Suprapubic skin (tissue), 4 donors: ENCODE data around the gene GLOD5. TPM values are rescaled to one million over a fixed set of nuclear protein-coding genes. Genes with fewer than 3 reads are reported as not detected.
"Not testable (repeated sequence)": the region's sequence is repeated elsewhere in the genome, so short reads cannot be mapped to it uniquely, and the experiment has no call there.

Experiments used
- DNase-seq, 2 donors: peaks; one replicate each; pipeline ENCODE4 v3.0.0-alpha.2; 2019; ENCODE audit warnings: low spot score in 2 of 2
- H3K27ac ChIP-seq: fragments of 200-600 bp; sonication (generic); one replicate; pipeline ENCODE4 v1.5.1; 2019
- H3K27me3 ChIP-seq: fragments of 200-600 bp; sonication (generic); one replicate; pipeline ENCODE4 v1.5.1; 2019
- H3K36me3 ChIP-seq: fragments of 200-600 bp; sonication (generic); one replicate; pipeline ENCODE4 v1.5.1; 2019
- H3K4me1 ChIP-seq: fragments of 200-600 bp; sonication (generic); one replicate; pipeline ENCODE4 v1.5.1; 2019
- H3K4me3 ChIP-seq: fragments of 200-600 bp; sonication (generic); one replicate; pipeline ENCODE4 v1.5.1; 2019; ENCODE audit warnings: mild to moderate bottlenecking
- H3K9me3 ChIP-seq: fragments of 200-600 bp; sonication (generic); one replicate; pipeline ENCODE4 v1.5.1; 2019
- EP300 ChIP-seq: sonication (generic); formaldehyde crosslinking; IDR thresholded peaks from one replicate; pipeline ENCODE4 v1.6.1; 2017; ENCODE audit warnings: antibody characterized with exemption
- POLR2A ChIP-seq, 2 donors: fragments of 450-650 bp; IDR thresholded peaks; one replicate each; pipeline ENCODE4 v1.6.1; 2017; ENCODE audit warnings: antibody characterized with exemption in 2 of 2, mild to moderate bottlenecking in 2 of 2, moderate library complexity in 2 of 2
- POLR2AphosphoS5 ChIP-seq, 3 donors: sonication (generic); formaldehyde crosslinking; IDR thresholded peaks; one replicate each; pipeline ENCODE4 v1.6.1; 2017; ENCODE audit warnings: antibody characterized with exemption in 3 of 3
- WGBS: methylation state at CpG from one replicate; pipeline ENCODE4 v1.1.5; 2018; 5-methylcytosine and 5-hydroxymethylcytosine counted together
- total RNA-seq, 4 donors: library from RNA; depleted of rRNA; stranded (reverse); fragments of >200 nt; gene quantifications; one replicate each; pipeline ENCODE4 v1.1.0, GENCODE V29; 2016
- TF ChIP-seq, protein P1 (sequence below), 2 donors: fragments of 200-600 bp in 1 of 2; fragments of 450-650 bp in 1 of 2; sonication (generic) in 1 of 2; IDR thresholded peaks; one replicate each; pipeline ENCODE4 v1.5.1; 2016 to 2019; ENCODE audit warnings: antibody characterized with exemption in 2 of 2, mild to moderate bottlenecking in 1 of 2, moderate library complexity in 1 of 2

Gene GLOD5
- total RNA-seq, 4 donors from 2014 or later = not detected

- 89% methylated on average over 8 of the region's 8 CpGs for WGBS
- Histone ChIP-seq H3K27ac (no peak overlapping the region), H3K9me3 (no peaks in the 10 kb centered on the region), H3K4me3 (no peak overlapping the region), H3K27me3 (no peaks in the 10 kb centered on the region), H3K4me1 (no peaks in the 10 kb centered on the region), H3K36me3 (peaks cover 25% of the 10 kb centered on the region)
- TF ChIP-seq, protein P1, sequence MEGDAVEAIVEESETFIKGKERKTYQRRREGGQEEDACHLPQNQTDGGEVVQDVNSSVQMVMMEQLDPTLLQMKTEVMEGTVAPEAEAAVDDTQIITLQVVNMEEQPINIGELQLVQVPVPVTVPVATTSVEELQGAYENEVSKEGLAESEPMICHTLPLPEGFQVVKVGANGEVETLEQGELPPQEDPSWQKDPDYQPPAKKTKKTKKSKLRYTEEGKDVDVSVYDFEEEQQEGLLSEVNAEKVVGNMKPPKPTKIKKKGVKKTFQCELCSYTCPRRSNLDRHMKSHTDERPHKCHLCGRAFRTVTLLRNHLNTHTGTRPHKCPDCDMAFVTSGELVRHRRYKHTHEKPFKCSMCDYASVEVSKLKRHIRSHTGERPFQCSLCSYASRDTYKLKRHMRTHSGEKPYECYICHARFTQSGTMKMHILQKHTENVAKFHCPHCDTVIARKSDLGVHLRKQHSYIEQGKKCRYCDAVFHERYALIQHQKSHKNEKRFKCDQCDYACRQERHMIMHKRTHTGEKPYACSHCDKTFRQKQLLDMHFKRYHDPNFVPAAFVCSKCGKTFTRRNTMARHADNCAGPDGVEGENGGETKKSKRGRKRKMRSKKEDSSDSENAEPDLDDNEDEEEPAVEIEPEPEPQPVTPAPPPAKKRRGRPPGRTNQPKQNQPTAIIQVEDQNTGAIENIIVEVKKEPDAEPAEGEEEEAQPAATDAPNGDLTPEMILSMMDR (IDR thresholded peaks at IDR 0.05) = no peak
- no peak for TF ChIP-seq POLR2AphosphoS5 (IDR thresholded peaks at IDR 0.05)
- no peak for TF ChIP-seq EP300
- TF ChIP-seq POLR2A (IDR thresholded peaks at IDR 0.05) = no peak
- no peak for DNase-seq
These were observed 53.7 kb downstream of the GLOD5 start for GRCh38 chrX:48815266-48815665.

DNA sequence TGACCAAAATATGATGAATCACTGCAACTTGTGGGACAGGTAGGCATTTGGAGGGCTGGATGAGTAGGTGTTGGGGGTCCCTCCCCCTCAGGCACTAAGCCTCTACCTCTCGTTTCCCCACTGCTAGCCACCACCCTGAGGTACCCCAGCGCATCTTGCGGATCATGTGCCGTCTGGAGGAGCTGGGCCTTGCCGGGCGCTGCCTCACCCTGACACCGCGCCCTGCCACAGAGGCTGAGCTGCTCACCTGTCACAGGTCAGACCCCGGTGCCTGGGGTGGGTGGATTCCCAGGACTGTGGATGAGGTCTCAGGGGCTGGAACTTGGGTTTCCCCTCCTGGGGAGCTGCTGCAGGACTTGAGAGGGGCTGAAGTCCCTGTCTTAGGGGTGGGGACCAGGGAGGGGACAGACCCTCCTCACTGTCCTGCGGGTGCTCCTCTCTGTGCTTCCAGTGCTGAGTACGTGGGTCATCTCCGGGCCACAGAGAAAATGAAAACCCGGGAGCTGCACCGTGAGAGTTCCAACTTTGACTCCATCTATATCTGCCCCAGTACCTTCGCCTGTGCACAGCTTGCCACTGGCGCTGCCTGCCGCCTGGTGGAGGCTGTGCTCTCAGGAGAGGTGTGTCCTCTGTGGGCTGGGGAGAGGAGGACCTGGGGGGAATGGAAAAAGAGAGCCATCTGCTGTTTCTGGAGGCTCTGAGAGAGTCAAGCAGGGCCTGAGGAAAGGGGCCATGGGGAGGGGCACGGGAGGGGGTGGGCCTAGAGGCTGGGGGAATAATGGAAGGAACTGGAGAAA is 54.7 kb downstream of the GLOD5 start:
- H3K27me3 ChIP-seq = no peaks in the 10 kb centered on the region
- no peaks in the 10 kb centered on the region for H3K4me1 ChIP-seq
- TF ChIP-seq POLR2AphosphoS5 (IDR thresholded peaks at IDR 0.05) = no peak
- no peak overlapping the region for H3K4me3 ChIP-seq
- H3K27ac ChIP-seq = no peak overlapping the region
- H3K36me3 ChIP-seq = peaks cover 30% of the 10 kb centered on the region
- no peak for DNase-seq
- H3K9me3 ChIP-seq = no peaks in the 10 kb centered on the region
- 89% methylated on average over 10 of the region's 18 CpGs for WGBS

DNA sequence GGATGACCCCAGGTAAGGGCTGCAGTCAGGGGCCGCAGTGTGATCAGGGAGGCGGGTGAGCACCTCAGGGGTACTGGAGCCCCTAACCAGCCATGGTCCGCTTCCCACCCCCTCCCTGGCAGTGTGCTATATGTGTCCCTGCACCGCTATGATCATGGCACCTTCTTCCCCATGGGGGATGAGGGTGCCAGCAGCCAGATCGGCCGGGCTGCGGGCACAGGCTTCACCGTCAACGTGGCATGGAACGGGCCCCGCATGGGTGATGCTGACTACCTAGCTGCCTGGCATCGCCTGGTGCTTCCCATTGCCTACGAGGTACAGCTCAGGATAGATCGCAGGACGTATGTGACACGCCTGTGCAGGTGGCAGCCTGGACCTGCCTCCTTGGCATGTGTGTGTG is 56.6 kb downstream of the GLOD5 start:
- Histone ChIP-seq H3K27ac (no peak overlapping the region), H3K4me1 (no peaks in the 10 kb centered on the region), H3K4me3 (no peak overlapping the region), H3K36me3 (peaks cover 37% of the 10 kb centered on the region), H3K27me3 (no peaks in the 10 kb centered on the region), H3K9me3 (no peaks in the 10 kb centered on the region)
- 85% methylated on average over 4 of the region's 16 CpGs for WGBS
- no peak for TF ChIP-seq POLR2AphosphoS5 (IDR thresholded peaks at IDR 0.05)
- no peak for TF ChIP-seq EP300
- TF ChIP-seq POLR2A (IDR thresholded peaks at IDR 0.05) = no peak
- TF ChIP-seq, protein P1 (IDR thresholded peaks at IDR 0.05) = no peak
- no peak for DNase-seq

DNA sequence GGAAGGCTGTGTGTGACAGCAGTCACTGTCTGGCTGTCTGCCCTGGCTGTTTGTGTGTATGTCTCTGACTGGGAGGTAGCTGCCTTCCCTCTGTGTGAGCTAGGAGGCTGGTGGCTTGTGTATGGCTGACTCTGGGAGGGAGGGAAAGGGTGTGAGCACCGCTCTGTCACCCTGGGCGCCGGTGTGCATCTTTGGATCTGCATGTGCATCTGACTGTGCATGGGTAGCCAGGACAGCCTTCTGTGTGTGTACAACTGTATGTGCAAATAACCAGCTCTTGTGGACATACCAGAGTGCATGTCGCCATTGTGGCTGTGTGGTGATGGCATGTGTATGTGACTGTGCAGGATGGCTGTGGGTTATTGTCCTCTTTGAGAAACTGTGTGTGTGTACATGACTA is 57.3 kb downstream of the GLOD5 start:
- Histone ChIP-seq H3K9me3 (no peaks in the 10 kb centered on the region), H3K27ac (no peak overlapping the region), H3K36me3 (peaks cover 41% of the 10 kb centered on the region), H3K4me3 (no peak overlapping the region), H3K4me1 (no peaks in the 10 kb centered on the region), H3K27me3 (no peaks in the 10 kb centered on the region)
- DNase-seq = no peak
- TF ChIP-seq, protein P1 (IDR thresholded peaks at IDR 0.05) = no peak
- TF ChIP-seq POLR2AphosphoS5 (IDR thresholded peaks at IDR 0.05) = no peak
- no peak for TF ChIP-seq EP300
- TF ChIP-seq POLR2A (IDR thresholded peaks at IDR 0.05) = no peak
- 100% methylated on average over 1 of the region's 4 CpGs for WGBS

DNA sequence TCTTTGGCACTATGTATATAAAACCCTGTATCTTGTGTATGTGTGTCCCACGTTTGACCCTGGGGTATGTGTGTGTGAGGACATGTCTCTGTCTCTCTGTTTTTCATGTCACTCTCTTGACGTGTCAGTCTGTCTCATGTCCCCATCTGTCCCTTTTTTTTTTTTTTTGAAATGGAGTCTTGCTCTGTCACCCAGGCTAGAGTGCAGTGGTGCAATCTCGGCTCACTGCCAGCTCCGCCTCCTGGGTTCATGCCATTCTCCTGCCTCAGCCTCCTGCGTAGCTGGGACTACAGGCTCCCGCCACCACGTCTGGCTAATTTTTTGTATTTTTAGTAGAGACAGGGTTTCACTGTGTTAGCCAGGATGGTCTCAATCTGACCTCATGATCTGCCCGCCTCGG is 57.8 kb downstream of the GLOD5 start:
- DNase-seq, H3K27me3 ChIP-seq, H3K4me3 ChIP-seq, H3K9me3 ChIP-seq, H3K27ac ChIP-seq, H3K4me1 ChIP-seq: not testable (repeated sequence)
- WGBS = 89% methylated on average over 9 of the region's 9 CpGs
- H3K36me3 ChIP-seq = peaks cover 44% of the 10 kb centered on the region

GRCh38 chrX:48823053-48823452 is 61.5 kb downstream of the GLOD5 start:
- Histone ChIP-seq H3K4me3 (no peak overlapping the region), H3K27me3 (peaks cover 2% of the 10 kb centered on the region), H3K36me3 (peaks cover 30% of the 10 kb centered on the region), H3K4me1 (no peaks in the 10 kb centered on the region), H3K27ac (no peak overlapping the region), H3K9me3 (no peaks in the 10 kb centered on the region)
- WGBS = 89% methylated on average over 3 of the region's 6 CpGs
- DNase-seq = no peak
- TF ChIP-seq EP300 (no peak), POLR2AphosphoS5 (IDR thresholded peaks at IDR 0.05) (no peak), POLR2A (IDR thresholded peaks at IDR 0.05) (no peak)
- TF ChIP-seq, protein P1 (IDR thresholded peaks at IDR 0.05) = no peak

Other genes starting within 250 kb of the GLOD5 start
- gene EBP, start 239.9 kb upstream of the GLOD5 start, total RNA-seq = 10 to 100 TPM; 43.4 to 82.7 (median 71.9) TPM
- 10 to 100 TPM; 12.9 to 21.2 (median 17.3) TPM for gene TBC1D25, start 222.0 kb upstream of the GLOD5 start, total RNA-seq
- 100 to 1,000 TPM; 167 to 245 (median 204) TPM for gene RBM3, start 187.3 kb upstream of the GLOD5 start, total RNA-seq
- 100 to 1,000 TPM in 1 of 4 donors, 10 to 100 TPM in 3; 71.1 to 105 (median 93.2) TPM for gene WDR13, start 164.3 kb upstream of the GLOD5 start, total RNA-seq
- 1 to 10 TPM in 3 of 4 donors, under 1 TPM in 1; 0.68 to 5.2 (median 3.5) TPM for gene WAS, start 77.9 kb upstream of the GLOD5 start, total RNA-seq
- 10 to 100 TPM in 1 of 4 donors, 1 to 10 TPM in 3; 5.9 to 15.1 (median 8.7) TPM for gene SUV39H1, start 65.0 kb upstream of the GLOD5 start, total RNA-seq
- not detected for gene GATA1, start 24.8 kb downstream of the GLOD5 start, total RNA-seq
- gene HDAC6, start 40.3 kb downstream of the GLOD5 start, total RNA-seq = 100 to 1,000 TPM in 1 of 4 donors, 10 to 100 TPM in 3; 67.3 to 129 (median 93.2) TPM
- not detected for gene ERAS, start 64.8 kb downstream of the GLOD5 start, total RNA-seq
- gene PCSK1N, start 73.9 kb downstream of the GLOD5 start, total RNA-seq = 1 to 10 TPM; 1.5 to 9.0 (median 2.4) TPM
- gene TIMM17B, start 136.0 kb downstream of the GLOD5 start, total RNA-seq = 10 to 100 TPM; 40.8 to 60.5 (median 43.4) TPM
- 10 to 100 TPM; 51.8 to 88.3 (median 71.9) TPM for gene PQBP1, start 136.2 kb downstream of the GLOD5 start, total RNA-seq
- gene SLC35A2, start 149.9 kb downstream of the GLOD5 start, total RNA-seq = 10 to 100 TPM; 17.1 to 32.3 (median 24.3) TPM
- gene PIM2, start 157.3 kb downstream of the GLOD5 start, total RNA-seq = 10 to 100 TPM in 1 of 4 donors, 1 to 10 TPM in 3; 6.2 to 18.2 (median 8.7) TPM
- gene OTUD5, start 195.9 kb downstream of the GLOD5 start, total RNA-seq = 10 to 100 TPM; 32.3 to 50.1 (median 46.2) TPM
- 1 to 10 TPM in 3 of 4 donors, under 1 TPM in 1; 0.55 to 2.8 (median 1.3) TPM for gene KCND1, start 210.1 kb downstream of the GLOD5 start, total RNA-seq
- 10 to 100 TPM; 26.8 to 67.7 (median 35.2) TPM for gene GRIPAP1, start 240.5 kb downstream of the GLOD5 start, total RNA-seq